Erythroblast (primary cell): ENCODE results near the gene LARGE1.

Experiments
- DNase-seq, 2 experiments: peaks; one replicate each; lab custom pipeline; 2025; lab: John Stamatoyannopoulos, UW
- GATA1 ChIP-seq: IDR thresholded peaks from 2 replicates; pipeline ENCODE4 v1.6.1; 2011; ENCODE audit warnings: low read depth, mild to moderate bottlenecking, control low read depth, low read length, moderate library complexity
- POLR2A ChIP-seq: IDR thresholded peaks from 2 replicates; pipeline ENCODE4 v1.6.1; 2011; ENCODE audit warnings: mild to moderate bottlenecking, low read length

LARGE1 gene

DNA sequence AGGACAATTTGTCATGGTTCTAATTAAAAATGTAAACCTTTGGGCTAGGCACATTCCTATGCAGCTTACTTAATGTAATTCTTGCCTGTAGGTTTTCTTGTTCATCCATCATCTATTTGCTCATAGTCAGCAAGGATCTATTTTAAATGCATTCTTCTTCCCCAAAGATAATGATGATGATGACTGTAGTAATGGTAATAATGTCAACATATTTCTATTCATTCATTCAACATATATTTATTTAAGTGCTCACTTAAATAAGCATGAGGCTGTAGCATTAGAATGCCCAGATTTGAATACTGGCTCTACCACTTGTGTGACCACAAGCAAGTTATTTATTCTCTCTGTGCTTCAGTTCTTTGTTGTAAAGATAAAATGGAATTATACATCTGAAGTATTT lies 692.5 kb downstream of the LARGE1 start:
- no peak for DNase-seq
- no peak for TF ChIP-seq POLR2A
- TF ChIP-seq GATA1, result no peak

DNA sequence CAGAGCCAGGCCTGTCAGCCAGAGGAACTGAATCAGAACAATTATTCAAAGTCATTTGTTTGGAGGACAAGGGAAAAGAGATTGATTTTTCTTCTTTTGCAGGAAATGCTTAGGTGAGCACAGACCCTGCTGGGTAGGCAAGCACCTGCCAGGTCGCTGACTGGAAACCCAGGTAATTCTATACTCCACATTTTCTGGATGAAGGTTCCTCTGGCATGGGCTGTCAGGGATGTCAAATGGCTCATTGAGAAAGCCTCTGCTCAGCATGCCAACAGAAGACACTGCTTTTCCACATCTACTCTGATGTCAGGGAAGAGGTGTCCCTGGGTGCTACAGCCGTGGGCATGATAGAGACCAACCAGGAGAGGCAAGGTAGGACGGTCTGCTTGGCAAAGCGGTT lies 695.4 kb downstream of the LARGE1 start:
- DNase-seq, result no peak
- TF ChIP-seq GATA1, result no peak
- no peak for TF ChIP-seq POLR2A
